Measurements from ENCODE around the gene C1orf53. TPM values are rescaled to one million over a fixed set of nuclear protein-coding genes. Genes with fewer than 3 reads are reported as not detected.

C1orf53 gene
- total RNA-seq, 1 experiment from 2014 or later = 1.4 TPM

DNA sequence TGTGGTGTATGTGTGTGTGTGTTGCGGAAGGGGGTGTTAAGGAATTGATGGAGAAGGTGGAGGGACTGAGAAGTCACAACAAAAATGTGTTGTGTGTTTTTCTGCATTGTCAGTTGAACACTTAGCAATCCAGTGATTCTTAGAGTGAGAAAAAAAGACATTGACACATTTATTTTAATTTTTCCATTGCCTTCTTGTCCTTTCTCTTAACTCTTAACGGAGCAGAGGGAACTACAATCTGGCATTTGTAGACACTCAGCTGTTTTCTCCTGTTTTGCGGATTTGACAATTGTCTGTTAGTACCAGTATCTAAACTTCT is 725 bp downstream of the C1orf53 start:
- TF ChIP-seq, protein P1, sequence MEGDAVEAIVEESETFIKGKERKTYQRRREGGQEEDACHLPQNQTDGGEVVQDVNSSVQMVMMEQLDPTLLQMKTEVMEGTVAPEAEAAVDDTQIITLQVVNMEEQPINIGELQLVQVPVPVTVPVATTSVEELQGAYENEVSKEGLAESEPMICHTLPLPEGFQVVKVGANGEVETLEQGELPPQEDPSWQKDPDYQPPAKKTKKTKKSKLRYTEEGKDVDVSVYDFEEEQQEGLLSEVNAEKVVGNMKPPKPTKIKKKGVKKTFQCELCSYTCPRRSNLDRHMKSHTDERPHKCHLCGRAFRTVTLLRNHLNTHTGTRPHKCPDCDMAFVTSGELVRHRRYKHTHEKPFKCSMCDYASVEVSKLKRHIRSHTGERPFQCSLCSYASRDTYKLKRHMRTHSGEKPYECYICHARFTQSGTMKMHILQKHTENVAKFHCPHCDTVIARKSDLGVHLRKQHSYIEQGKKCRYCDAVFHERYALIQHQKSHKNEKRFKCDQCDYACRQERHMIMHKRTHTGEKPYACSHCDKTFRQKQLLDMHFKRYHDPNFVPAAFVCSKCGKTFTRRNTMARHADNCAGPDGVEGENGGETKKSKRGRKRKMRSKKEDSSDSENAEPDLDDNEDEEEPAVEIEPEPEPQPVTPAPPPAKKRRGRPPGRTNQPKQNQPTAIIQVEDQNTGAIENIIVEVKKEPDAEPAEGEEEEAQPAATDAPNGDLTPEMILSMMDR (conservative IDR thresholded peaks at IDR 0.05; ENCODE audit: low read depth, low read length) = no peak
- no peak for TF ChIP-seq EZH2 (IDR thresholded peaks at IDR 0.05; ENCODE audit: borderline replicate concordance, low read depth, low read length, poor library complexity, severe bottlenecking)
- Histone ChIP-seq H3K4me1 (ENCODE audit: insufficient read depth, low read length, poor library complexity, severe bottlenecking) (peaks cover 3% of the 10 kb centered on the region), H3K27ac (ENCODE audit: low read depth, low read length, poor library complexity, severe bottlenecking) (peak overlapping the region; percentile 87), H3K9me3 (ENCODE audit: low read depth, low read length, poor library complexity, severe bottlenecking) (no peaks in the 10 kb centered on the region), H3K27me3 (replicated peaks; ENCODE audit: insufficient read depth, low read depth, low read length, poor library complexity) (peaks cover 38% of the 10 kb centered on the region), H3K4me3 (ENCODE audit: low read depth, low read length, poor library complexity, severe bottlenecking) (peak overlapping the region; percentile 51), H3K36me3 (ENCODE audit: insufficient read depth, low read length, poor library complexity, severe bottlenecking) (no peaks in the 10 kb centered on the region)
- ChIA-PET CTCF (interaction anchor here (0.7 kb wide), 1 partner anchor 503 kb away, joined by 4 read pairs; no protein-coding TSS in a partner anchor), POLR2A (ENCODE audit: low non-redundant PET) (no interaction called here)
- DNase-seq (ENCODE audit: low spot score) = no peak
- intact Hi-C loops (cut with micrococcal nuclease; ENCODE audit: unreplicated experiment) = no loop called here
- no TSS peak for BruUV-seq (replicated peaks)

GRCh38 chr1:197904126-197904787 is 1.8 kb downstream of the C1orf53 start:
- CTCF ChIA-PET = no interaction called here
- Histone ChIP-seq H3K27ac (ENCODE audit: low read depth, low read length, poor library complexity, severe bottlenecking) (no peak overlapping the region), H3K4me1 (ENCODE audit: insufficient read depth, low read length, poor library complexity, severe bottlenecking) (peaks cover 3% of the 10 kb centered on the region), H3K36me3 (ENCODE audit: insufficient read depth, low read length, poor library complexity, severe bottlenecking) (no peaks in the 10 kb centered on the region), H3K9me3 (ENCODE audit: low read depth, low read length, poor library complexity, severe bottlenecking) (no peaks in the 10 kb centered on the region), H3K27me3 (replicated peaks; ENCODE audit: insufficient read depth, low read depth, low read length, poor library complexity) (peaks cover 49% of the 10 kb centered on the region), H3K4me3 (ENCODE audit: low read depth, low read length, poor library complexity, severe bottlenecking) (no peak overlapping the region)
- TF ChIP-seq EZH2 (IDR thresholded peaks at IDR 0.05; ENCODE audit: borderline replicate concordance, low read depth, low read length, poor library complexity, severe bottlenecking) = no peak
- TF ChIP-seq, protein P1 (conservative IDR thresholded peaks at IDR 0.05; ENCODE audit: low read depth, low read length) = no peak
- intact Hi-C loops (cut with micrococcal nuclease; ENCODE audit: unreplicated experiment) = no loop called here
- POLR2A ChIA-PET (ENCODE audit: low non-redundant PET) = no interaction called here
- no peak for DNase-seq (ENCODE audit: low spot score)
- BruUV-seq (replicated peaks) = no TSS peak

GRCh38 chr1:197905699-197906351 is 3.4 kb downstream of the C1orf53 start:
- POLR2A ChIA-PET (ENCODE audit: low non-redundant PET) = no interaction called here
- no TSS peak for BruUV-seq (replicated peaks)
- TF ChIP-seq, protein P1 (conservative IDR thresholded peaks at IDR 0.05; ENCODE audit: low read depth, low read length) = no peak
- no peak for TF ChIP-seq EZH2 (IDR thresholded peaks at IDR 0.05; ENCODE audit: borderline replicate concordance, low read depth, low read length, poor library complexity, severe bottlenecking)

More at GRCh38 chr1:197905699-197906351, 3.4 kb downstream of the C1orf53 start:
- no peak overlapping the region for H3K4me3 ChIP-seq (ENCODE audit: low read depth, low read length, poor library complexity, severe bottlenecking)
- peaks cover 3% of the 10 kb centered on the region for H3K4me1 ChIP-seq (ENCODE audit: insufficient read depth, low read length, poor library complexity, severe bottlenecking)
- CTCF ChIA-PET = no interaction called here
- no peak overlapping the region for H3K27ac ChIP-seq (ENCODE audit: low read depth, low read length, poor library complexity, severe bottlenecking)
- peaks cover 64% of the 10 kb centered on the region for H3K27me3 ChIP-seq (replicated peaks; ENCODE audit: insufficient read depth, low read depth, low read length, poor library complexity)
- intact Hi-C loops (cut with micrococcal nuclease; ENCODE audit: unreplicated experiment) = no loop called here
- H3K36me3 ChIP-seq (ENCODE audit: insufficient read depth, low read length, poor library complexity, severe bottlenecking) = no peaks in the 10 kb centered on the region
- no peak for DNase-seq (ENCODE audit: low spot score)
- H3K9me3 ChIP-seq (ENCODE audit: low read depth, low read length, poor library complexity, severe bottlenecking) = no peaks in the 10 kb centered on the region
